GM12874 (cell line): ENCODE results near the gene SLC4A4.

Experiments
- TF ChIP-seq, protein P1 (sequence below): IDR thresholded peaks from 2 replicates; pipeline ENCODE4 v1.5.1; 2011; ENCODE audit warnings: low read depth, mild to moderate bottlenecking, control low read depth, low read length, moderate library complexity; ENCODE audit not compliant: insufficient read depth

The SLC4A4 gene

DNA sequence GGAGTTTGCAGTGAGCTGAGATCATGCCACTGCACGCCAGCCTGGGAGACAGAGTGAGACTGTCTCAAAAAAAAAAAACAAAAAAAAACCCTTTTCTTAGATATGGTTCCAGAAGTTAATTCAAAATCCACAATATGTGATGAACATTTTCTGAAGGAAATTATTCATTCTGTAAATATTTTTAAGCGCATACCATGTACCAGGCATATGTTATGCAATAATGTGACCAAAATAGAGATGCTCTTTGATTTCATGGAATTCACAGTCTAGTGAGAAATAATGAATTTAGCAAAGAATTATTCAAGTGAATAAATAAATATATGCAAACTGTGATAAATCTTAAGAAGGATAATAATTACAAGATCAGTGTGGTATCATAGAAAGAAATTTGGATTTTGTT, 270.3 kb downstream of the SLC4A4 start:
- TF ChIP-seq, protein P1, sequence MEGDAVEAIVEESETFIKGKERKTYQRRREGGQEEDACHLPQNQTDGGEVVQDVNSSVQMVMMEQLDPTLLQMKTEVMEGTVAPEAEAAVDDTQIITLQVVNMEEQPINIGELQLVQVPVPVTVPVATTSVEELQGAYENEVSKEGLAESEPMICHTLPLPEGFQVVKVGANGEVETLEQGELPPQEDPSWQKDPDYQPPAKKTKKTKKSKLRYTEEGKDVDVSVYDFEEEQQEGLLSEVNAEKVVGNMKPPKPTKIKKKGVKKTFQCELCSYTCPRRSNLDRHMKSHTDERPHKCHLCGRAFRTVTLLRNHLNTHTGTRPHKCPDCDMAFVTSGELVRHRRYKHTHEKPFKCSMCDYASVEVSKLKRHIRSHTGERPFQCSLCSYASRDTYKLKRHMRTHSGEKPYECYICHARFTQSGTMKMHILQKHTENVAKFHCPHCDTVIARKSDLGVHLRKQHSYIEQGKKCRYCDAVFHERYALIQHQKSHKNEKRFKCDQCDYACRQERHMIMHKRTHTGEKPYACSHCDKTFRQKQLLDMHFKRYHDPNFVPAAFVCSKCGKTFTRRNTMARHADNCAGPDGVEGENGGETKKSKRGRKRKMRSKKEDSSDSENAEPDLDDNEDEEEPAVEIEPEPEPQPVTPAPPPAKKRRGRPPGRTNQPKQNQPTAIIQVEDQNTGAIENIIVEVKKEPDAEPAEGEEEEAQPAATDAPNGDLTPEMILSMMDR, result no peak

DNA sequence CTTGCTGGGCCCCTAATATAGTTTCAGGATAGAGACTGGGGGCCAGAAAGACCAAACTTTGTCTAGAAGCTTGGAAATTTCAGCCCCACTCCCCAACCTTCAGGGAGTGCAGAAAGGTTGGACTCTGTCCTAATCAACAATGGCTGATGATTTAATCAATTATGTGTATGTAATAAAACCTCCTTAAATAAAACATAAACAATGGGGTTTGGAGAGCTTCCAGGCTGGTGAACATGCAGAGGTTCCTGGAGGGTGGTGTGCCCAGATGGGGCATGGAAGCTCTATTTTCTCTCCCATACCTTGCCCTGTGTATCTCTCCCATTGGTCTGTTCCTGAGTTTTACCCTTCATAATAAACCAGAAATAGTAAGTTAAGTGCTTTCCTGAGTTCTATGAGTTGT, 270.8 kb downstream of the SLC4A4 start:
- TF ChIP-seq, protein P1, result no peak

DNA sequence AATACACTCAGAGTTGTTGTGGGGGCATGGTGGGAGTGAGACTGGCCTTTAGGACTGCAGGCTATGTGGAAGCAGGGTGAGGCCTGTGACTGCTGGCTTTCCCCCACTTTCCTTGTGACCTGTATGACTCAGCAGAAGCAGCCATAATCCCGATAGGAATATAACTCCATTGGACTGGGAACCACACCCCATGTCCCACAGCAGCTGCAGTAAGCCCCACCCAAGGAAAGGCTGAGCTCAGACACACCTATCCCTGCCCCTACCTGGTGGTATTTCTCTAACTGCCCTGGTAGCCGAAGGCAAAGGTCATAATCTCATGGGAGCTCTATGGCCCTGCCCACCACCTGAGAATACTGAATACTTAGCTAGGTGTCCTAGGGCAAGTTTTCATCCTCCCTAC, 275.8 kb downstream of the SLC4A4 start:
- TF ChIP-seq, protein P1, result no peak

DNA sequence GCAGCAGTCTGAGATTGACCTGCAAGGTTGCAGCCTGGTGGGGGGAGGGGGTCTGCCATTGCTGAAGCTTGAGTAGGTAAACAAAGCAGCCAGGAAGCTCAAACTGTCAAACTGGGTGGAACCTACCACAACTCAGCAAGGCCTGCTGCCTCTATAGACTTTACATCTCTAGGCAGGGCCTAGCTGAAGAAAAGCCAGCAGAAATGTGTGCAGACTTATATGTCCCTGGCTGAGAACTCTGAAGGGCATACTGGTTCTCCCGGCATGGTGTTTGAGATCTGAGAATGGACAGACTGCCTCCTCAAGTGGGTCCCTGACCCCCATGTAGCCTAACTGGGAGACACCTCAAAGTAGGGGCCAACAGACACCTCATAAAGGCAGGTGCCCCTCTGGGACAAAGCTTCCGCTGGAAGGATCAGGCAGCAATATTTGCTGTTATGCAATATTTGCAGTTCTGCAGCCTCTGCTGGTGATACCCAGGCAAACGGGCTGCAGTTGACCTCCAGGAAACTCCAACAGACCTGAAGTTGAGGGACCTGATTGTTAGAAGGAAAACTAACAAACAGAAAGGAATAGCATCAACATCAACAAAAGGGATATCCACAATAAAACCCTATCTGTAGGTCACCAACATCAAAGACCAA, 277.5 kb downstream of the SLC4A4 start:
- TF ChIP-seq, protein P1, result no peak
